Naive thymus-derived CD8-positive, alpha-beta T cell (primary cell): ENCODE results near the gene CPED1. TPM values are rescaled to one million over a fixed set of nuclear protein-coding genes. Genes with fewer than 3 reads are reported as not detected.
"Not testable (repeated sequence)": the region's sequence is repeated elsewhere in the genome, so short reads cannot be mapped to it uniquely, and the experiment has no call there.

Experiments
- ATAC-seq, 2 donors: fragments of 150-1000 bp; cut with Tn5 transposase in 1 of 2; sonication (Bioruptor Pico), chemical (Tn5 transposase) in 1 of 2; 1 replicate in 1 of 2; 2 replicates in 1 of 2; pipeline ENCODE4 v1.10.0; 2021; ENCODE audit warnings: mild to moderate bottlenecking in 2 of 2, moderate library complexity in 2 of 2
- POLR2A ChIA-PET: fragments of 350-600 bp; sonication (Branson Sonifier 250); formaldehyde crosslinking; loops from one replicate; lab custom pipeline; 2021; ENCODE audit warnings: antibody characterized with exemption; lab: Charles Lee
- DNase-seq, 10 donors: peaks; one replicate each; pipeline versions ENCODE4 v3.0.0 to v3.0.0-alpha.2; 2020 to 2022
- H3K27ac Mint-ChIP-seq, 10 donors: one replicate each; pipeline ENCODE4 v1.8.0; 2020 to 2022; ENCODE audit warnings: mild to moderate bottlenecking in 10 of 10, mixed read lengths in 10 of 10, moderate library complexity in 4 of 10, inconsistent platforms in 1 of 10
- H3K27me3 Mint-ChIP-seq, 5 donors: one replicate each; pipeline ENCODE4 v1.8.0; 2021 to 2022; ENCODE audit warnings: mixed read lengths in 5 of 5
- H3K36me3 Mint-ChIP-seq, 3 donors: one replicate each; pipeline ENCODE4 v1.8.0; 2020 to 2022; ENCODE audit warnings: mixed read lengths in 3 of 3, mild to moderate bottlenecking in 2 of 3, inconsistent platforms in 1 of 3
- H3K4me1 Mint-ChIP-seq, 4 donors: one replicate each; pipeline ENCODE4 v1.8.0; 2021 to 2022; ENCODE audit warnings: mixed read lengths in 4 of 4
- H3K4me3 Mint-ChIP-seq, 10 donors: one replicate each; pipeline ENCODE4 v1.8.0; 2020 to 2022; ENCODE audit warnings: mild to moderate bottlenecking in 10 of 10, mixed read lengths in 10 of 10, moderate library complexity in 6 of 10, inconsistent platforms in 1 of 10
- H3K9me3 Mint-ChIP-seq, 9 donors: one replicate each; pipeline ENCODE4 v1.8.0; 2020 to 2022; ENCODE audit warnings: mixed read lengths in 9 of 9, mild to moderate bottlenecking in 3 of 9, inconsistent platforms in 1 of 9, moderate library complexity in 1 of 9
- polyA plus RNA-seq, 3 donors: library from polyadenylated mRNA; unstranded; fragments of 300-500 nt; fragmentation: Illumina TruSeq; gene quantifications; one replicate each; pipeline ENCODE4 v1.2.3, GENCODE V29; 2021
- total RNA-seq, 8 experiments: library from RNA in 2 of 8; stranded (reverse) in 2 of 8; gene quantifications; one replicate each; pipeline ENCODE4 v1.2.3 and lab custom pipeline; 2021 to 2026

Gene CPED1
- total and polyA plus RNA-seq, 5 experiments from 2014 or later = not detected

DNA sequence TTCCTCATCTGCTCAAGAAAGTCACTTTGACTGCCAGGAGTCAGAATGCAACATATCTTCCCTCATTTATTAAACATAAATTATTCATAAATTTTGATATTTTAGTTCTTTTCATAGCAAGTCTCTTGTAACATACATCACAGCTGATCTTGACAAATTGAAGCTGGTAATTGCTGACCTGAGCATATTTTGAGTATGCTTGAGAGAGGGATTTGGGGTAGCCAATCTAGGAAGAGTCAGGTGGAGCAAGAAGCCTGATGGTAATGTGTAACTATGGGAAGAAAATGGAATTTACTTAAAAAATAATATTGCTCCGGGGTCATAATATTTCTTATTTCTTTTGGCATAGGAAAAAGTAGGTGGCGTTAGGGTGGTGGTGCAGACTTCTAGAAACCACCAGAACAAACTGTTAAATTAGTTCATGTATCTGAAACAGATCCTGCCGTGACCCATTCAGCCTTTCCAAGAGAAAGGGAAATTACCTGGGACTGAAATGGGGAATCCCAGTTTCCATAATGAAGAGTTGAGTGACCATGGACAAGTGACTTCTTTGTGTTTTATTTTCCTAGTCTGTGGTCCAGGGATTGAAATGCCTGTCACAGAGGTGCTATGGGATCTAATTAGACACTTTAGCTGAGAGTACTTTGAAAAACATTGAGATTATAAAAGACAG, 12.9 kb downstream of the CPED1 start:
- H3K27me3 Mint-ChIP-seq = peaks cover 5 to 27% (median 17%) of the 10 kb centered on the region in 5 donors
- no peak overlapping the region for H3K4me3 Mint-ChIP-seq
- H3K36me3 Mint-ChIP-seq = peaks cover 0 to 4% (median 0%) of the 10 kb centered on the region in 3 donors
- POLR2A ChIA-PET = no interaction called here
- no peaks in the 10 kb centered on the region for H3K9me3 Mint-ChIP-seq
- no peak for DNase-seq
- H3K27ac Mint-ChIP-seq = no peak overlapping the region
- ATAC-seq = no peak
- peaks cover 10 to 14% (median 11%) of the 10 kb centered on the region in 4 donors for H3K4me1 Mint-ChIP-seq

DNA sequence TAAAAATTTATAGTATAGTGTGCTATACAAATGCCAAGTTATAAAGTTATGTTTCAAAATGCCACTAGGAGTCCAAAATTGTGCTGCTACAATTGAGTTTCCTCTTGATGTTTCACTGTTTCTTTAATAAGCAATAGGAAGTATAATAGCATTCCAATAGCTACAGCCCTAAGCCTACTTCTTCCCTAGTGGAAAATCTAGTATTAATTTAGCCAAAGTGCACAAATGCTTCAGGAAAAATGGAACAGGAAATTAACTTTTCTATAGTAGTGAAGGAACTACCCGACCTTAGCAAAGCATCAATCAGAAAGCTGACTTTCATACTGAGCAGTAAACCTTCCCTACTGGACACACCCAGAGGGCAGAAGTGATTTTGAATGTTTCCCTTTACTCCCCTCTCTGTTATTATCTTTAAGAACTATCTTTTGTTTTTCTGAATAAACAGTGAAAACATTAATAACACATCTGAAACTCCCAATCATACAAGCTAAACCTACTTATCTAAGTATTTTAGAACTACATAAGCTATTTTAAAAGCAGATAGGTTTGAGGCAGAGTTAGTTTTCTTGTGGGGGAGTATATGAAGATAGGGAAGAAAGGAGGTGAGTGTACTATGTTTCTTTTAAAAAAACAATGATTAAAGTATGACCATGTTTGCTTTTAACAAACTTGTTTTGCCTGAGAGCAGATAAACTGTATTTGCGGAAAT, 13.7 kb downstream of the CPED1 start:
- DNase-seq (no peak), ATAC-seq (no peak)
- Mint-ChIP-seq H3K4me1 (peaks cover 4 to 5% (median 5%) of the 10 kb centered on the region in 4 donors), H3K27me3 (peaks cover 5 to 35% (median 21%) of the 10 kb centered on the region in 5 donors), H3K36me3 (peaks cover 0 to 4% (median 0%) of the 10 kb centered on the region in 3 donors), H3K4me3 (no peak overlapping the region), H3K9me3 (no peaks in the 10 kb centered on the region), H3K27ac (no peak overlapping the region)
- POLR2A ChIA-PET = no interaction called here

DNA sequence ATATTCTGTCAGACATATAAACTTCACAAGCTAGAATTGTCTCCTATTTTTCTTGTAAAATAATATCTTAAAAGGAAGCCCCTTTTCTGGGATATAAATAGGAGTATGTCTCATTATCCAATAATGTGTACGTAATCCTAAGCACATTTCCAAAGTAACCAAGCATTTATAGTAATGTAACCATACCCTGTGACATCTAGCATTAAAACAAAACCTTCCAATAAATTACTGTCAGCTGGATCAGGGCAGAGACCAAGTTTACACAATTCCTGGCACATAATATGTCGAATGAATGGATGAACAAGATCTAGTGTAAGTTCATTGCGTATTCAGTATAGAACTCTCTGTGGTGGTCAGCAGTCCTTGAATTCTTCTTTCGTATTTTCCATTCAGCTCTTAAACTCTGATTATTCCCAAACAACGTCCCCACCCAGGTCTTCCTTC, 14.3 kb downstream of the CPED1 start:
- H3K4me3 Mint-ChIP-seq = no peak overlapping the region
- DNase-seq (no peak), ATAC-seq (no peak)
- H3K9me3 Mint-ChIP-seq = no peaks in the 10 kb centered on the region
- POLR2A ChIA-PET = no interaction called here
- peaks cover 4 to 6% (median 5%) of the 10 kb centered on the region in 4 donors for H3K4me1 Mint-ChIP-seq
- H3K36me3 Mint-ChIP-seq = peaks cover 0 to 4% (median 0%) of the 10 kb centered on the region in 3 donors
- peaks cover 10 to 41% (median 24%) of the 10 kb centered on the region in 5 donors for H3K27me3 Mint-ChIP-seq
- no peak overlapping the region for H3K27ac Mint-ChIP-seq

DNA sequence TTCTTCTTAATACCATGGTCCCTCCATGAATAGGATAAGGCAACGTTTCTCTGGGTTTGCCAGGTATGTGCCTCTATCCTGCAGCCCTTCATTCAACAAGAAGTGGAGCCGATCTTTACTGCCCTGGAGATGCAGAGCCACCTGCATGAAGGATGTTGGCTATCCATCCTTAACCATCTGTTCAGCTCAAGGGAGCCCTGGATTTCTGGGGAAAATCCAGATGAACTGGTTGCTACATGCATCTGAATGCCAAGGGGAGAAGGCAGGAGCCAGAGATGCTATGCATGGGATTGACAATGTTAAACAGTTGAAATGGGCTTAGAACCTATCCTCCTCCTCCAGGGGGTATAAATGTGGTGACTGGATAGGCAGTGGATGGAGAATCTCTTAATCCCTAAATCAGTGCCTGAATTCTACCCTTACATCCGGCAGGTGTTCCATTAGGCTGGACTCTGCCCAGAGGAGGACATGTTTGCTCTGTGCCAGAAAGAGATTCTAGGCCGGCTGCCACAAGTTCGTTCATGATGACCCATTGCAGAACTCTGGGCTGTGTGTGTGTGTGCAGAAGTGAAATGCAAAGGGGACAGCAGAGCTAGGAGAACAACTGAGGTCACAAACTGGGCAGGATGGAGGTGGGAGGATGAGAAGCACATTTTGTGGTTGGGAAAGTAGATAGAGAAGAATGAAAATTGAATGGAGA, 15.6 kb downstream of the CPED1 start:
- no peaks in the 10 kb centered on the region for H3K9me3 Mint-ChIP-seq
- DNase-seq = no peak
- H3K27me3 Mint-ChIP-seq = peaks cover 17 to 55% (median 33%) of the 10 kb centered on the region in 5 donors
- no peak overlapping the region for H3K4me3 Mint-ChIP-seq
- POLR2A ChIA-PET = no interaction called here
- H3K27ac Mint-ChIP-seq = no peak overlapping the region
- H3K36me3 Mint-ChIP-seq = peaks cover 0 to 4% (median 0%) of the 10 kb centered on the region in 3 donors
- H3K4me1 Mint-ChIP-seq = peaks cover 4 to 6% (median 5%) of the 10 kb centered on the region in 4 donors
- no peak for ATAC-seq

DNA sequence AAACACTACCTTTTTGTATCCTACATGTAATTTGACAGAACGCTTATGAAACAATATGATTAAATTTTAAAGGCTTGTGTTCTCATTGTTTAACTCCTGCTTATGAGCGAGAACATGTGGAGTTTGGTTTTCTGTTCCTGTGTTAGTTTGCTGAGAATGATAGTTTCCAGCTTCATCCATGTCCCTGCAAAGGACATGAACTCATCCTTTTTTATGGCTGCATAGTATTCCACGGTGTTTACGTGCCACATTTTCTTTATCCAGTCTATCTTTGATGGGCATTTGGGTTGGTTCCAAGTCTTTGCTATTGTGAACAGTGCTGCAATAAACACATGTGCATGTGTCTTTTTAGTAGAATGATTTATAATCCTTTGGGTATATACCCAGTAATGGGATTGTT, 16.5 kb downstream of the CPED1 start:
- H3K4me3 Mint-ChIP-seq, H3K27ac Mint-ChIP-seq, ATAC-seq, DNase-seq, POLR2A ChIA-PET, H3K36me3 Mint-ChIP-seq, H3K9me3 Mint-ChIP-seq, H3K4me1 Mint-ChIP-seq: not testable (repeated sequence)
- peaks cover 17 to 58% (median 33%) of the 10 kb centered on the region in 5 donors for H3K27me3 Mint-ChIP-seq

DNA sequence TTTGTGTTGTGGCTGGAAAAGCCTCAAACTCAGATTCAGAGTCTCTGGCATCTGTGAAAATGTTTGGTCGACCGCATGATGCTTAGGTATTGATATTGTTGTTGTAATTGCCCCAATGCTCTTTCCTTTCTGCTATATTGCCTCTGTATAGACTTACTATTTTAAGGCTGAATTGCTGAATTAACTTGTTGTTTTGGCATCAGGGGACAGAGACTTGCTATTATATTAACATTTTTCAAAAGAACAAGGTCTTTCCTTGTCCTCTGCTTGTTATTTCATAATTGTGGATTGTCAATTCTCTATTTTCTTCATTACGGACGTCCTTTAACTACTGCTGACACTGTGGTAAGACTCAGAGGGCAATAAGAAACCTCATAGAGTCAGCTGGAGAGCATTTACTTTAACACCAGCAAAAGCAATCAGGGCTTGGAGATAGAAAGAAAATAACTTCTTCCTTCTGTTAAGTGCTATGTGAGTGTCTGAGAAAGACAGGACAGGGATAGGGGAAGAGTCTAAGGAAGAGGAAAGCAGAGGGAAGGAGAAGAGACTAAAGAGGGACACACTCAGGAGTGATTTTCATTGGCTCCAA, 17.6 kb downstream of the CPED1 start:
- H3K27me3 Mint-ChIP-seq = peaks cover 17 to 58% (median 33%) of the 10 kb centered on the region in 5 donors
- H3K36me3 Mint-ChIP-seq = peaks cover 0 to 4% (median 0%) of the 10 kb centered on the region in 3 donors
- no peaks in the 10 kb centered on the region for H3K9me3 Mint-ChIP-seq
- H3K27ac Mint-ChIP-seq = no peak overlapping the region
- no peak for ATAC-seq
- H3K4me3 Mint-ChIP-seq = no peak overlapping the region
- H3K4me1 Mint-ChIP-seq = peaks cover 0 to 2% (median under 1%) of the 10 kb centered on the region in 4 donors
- POLR2A ChIA-PET = no interaction called here
- no peak for DNase-seq

DNA sequence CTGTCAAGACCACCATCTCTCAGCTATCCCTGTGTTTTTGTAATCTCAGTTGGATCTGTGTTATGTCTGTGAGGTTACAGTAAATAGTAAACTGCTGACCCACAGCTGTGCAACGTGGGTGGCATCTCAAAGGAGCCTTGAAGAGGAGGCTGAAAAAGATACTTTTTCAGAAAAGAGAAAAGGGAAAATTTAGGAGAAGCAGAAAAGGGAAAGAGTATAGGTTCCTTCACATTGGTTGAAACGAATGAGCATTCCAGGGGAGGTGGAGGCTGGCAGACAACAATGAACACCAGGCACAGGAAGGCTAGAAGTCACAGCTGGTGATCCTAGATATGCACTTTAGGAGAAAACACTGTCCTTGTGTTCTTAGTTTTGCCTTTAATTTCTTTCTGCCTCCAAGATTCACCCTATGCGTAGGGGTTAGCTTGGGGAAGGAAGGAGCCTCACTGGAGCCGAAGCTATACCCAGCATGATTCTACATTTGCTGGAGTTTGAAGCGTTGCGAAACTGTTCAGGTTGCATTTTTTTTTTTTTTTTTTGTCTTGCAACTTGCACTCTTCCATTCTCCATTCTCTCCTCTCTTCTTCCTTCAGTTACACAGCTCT, 18.3 kb downstream of the CPED1 start:
- Mint-ChIP-seq H3K4me3 (no peak overlapping the region), H3K27ac (no peak overlapping the region), H3K27me3 (peaks cover 17 to 58% (median 33%) of the 10 kb centered on the region in 5 donors), H3K9me3 (no peaks in the 10 kb centered on the region), H3K4me1 (peaks cover 0 to 2% (median under 1%) of the 10 kb centered on the region in 4 donors), H3K36me3 (peaks cover 0 to 4% (median 0%) of the 10 kb centered on the region in 3 donors)
- POLR2A ChIA-PET = interaction anchor here (0.7 kb wide), 1 partner anchor 48 kb away, joined by 3 read pairs; no protein-coding TSS in a partner anchor
- DNase-seq = no peak
- ATAC-seq = no peak

DNA sequence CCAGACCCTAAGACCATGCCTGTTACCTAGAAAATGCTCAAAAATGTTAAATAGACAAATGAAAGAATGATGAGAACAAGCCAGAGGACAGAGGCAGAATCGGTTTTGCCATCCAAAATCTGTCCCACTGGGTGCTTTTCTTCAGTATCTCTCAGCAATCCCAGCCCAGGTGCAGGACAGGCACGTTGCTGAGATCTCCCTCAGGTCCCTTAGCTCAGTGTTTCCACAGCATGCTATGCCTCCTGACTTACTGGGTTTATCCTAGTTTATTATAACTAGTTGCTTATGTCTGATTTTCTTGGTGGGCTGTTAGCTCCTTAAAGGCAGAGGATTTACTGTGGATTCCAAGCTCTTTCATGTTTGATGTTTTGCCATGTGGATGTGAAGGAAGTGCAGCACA, 20.3 kb downstream of the CPED1 start:
- Mint-ChIP-seq H3K4me1 (peaks cover 0 to 2% (median under 1%) of the 10 kb centered on the region in 4 donors), H3K4me3 (no peak overlapping the region), H3K9me3 (no peaks in the 10 kb centered on the region), H3K36me3 (peaks cover 0 to 4% (median 0%) of the 10 kb centered on the region in 3 donors), H3K27ac (no peak overlapping the region), H3K27me3 (peaks cover 17 to 49% (median 29%) of the 10 kb centered on the region in 5 donors)
- ATAC-seq = no peak
- DNase-seq = no peak
- POLR2A ChIA-PET = no interaction called here

DNA sequence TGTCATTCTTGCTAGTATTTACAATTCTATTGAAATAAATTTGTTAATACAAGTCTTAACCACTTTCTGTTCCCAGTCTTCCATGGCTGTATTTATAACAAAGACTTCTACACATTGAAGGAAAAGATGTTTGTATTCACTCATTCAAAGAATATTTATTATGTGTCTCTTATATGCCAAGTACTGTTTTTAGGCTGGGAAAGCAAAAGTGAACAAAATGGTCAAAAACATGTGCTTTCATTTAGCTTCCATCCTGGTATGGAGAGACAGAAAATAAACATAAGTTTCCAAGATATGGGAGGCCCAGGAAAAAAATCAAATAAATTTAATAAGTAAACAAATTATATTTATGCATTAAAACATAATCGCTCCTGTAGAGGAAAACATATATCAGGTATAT, 22.9 kb downstream of the CPED1 start:
- no peaks in the 10 kb centered on the region for H3K9me3 Mint-ChIP-seq
- no peak for ATAC-seq
- H3K36me3 Mint-ChIP-seq = no peaks in the 10 kb centered on the region

DNA sequence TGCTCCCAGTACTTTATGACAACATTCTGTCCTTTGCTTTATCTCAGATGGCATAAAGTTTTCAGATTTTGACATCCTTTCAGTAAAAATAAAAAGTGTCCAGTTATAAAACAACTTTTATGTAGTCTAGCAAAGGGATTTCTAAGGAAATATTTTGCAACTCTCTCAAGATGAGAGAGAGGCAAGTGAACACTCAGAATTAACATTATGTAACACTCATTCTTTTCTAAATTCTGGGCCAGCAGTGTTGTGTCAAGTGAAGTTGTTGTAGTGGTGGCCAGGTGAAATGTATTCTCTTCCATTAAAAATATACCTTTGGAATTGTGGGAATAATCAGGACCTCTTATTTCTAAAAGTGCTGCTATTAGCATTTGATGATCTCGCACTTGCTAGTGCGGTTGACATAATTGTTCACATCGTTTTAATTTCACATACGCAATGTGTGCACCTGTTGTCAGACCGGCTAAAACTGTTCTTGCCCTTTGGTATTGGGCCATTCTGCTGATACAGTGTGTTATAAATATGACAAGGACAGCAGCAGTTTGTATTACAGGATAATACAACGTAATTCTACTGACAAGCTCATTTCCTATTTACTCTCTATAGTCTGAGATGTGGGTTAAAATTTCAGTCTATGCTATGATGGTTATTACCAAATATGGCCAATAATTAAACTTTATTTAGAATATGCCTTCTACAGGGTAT, 23.8 kb downstream of the CPED1 start:
- no peaks in the 10 kb centered on the region for H3K9me3 Mint-ChIP-seq
- DNase-seq (no peak), ATAC-seq (no peak)
- H3K36me3 Mint-ChIP-seq = no peaks in the 10 kb centered on the region
- POLR2A ChIA-PET = no interaction called here
- no peak overlapping the region for H3K4me3 Mint-ChIP-seq
- peaks cover 8 to 21% (median 12%) of the 10 kb centered on the region in 5 donors for H3K27me3 Mint-ChIP-seq
- H3K27ac Mint-ChIP-seq = no peak overlapping the region
- H3K4me1 Mint-ChIP-seq = peaks cover 0 to 2% (median 0%) of the 10 kb centered on the region in 4 donors

More for the DNA sequence above, 22.9 kb downstream of the CPED1 start:
- H3K27ac Mint-ChIP-seq = no peak overlapping the region
- no peak overlapping the region for H3K4me3 Mint-ChIP-seq
- POLR2A ChIA-PET = no interaction called here
- H3K27me3 Mint-ChIP-seq = peaks cover 10 to 30% (median 16%) of the 10 kb centered on the region in 5 donors
- DNase-seq = no peak
- peaks cover 0 to 2% (median 0%) of the 10 kb centered on the region in 4 donors for H3K4me1 Mint-ChIP-seq

DNA sequence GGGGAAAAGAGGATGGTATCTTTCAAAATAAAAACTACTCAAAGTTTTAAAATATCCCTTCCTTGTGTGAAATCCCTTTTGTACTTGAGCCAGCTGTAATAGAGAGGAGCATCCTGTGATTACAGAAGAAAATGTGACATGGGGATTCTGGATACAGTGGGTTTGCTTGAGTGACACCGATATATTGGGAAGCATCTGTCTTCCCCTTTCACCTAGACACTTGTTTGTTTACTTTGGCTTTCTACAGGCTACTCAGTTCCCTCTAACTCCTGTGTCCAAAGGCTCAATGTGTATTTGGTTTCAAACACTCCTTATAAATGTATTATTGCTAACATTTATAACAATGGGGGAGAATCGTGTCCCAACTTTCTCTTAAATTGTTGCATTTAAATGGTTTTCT, 24.4 kb downstream of the CPED1 start:
- no peak for ATAC-seq
- H3K27me3 Mint-ChIP-seq = peaks cover 5 to 15% (median 8%) of the 10 kb centered on the region in 5 donors
- no peaks in the 10 kb centered on the region for H3K4me1 Mint-ChIP-seq
- POLR2A ChIA-PET = no interaction called here
- H3K9me3 Mint-ChIP-seq = no peaks in the 10 kb centered on the region
- DNase-seq = no peak
- no peak overlapping the region for H3K27ac Mint-ChIP-seq
- H3K36me3 Mint-ChIP-seq = no peaks in the 10 kb centered on the region
- no peak overlapping the region for H3K4me3 Mint-ChIP-seq

DNA sequence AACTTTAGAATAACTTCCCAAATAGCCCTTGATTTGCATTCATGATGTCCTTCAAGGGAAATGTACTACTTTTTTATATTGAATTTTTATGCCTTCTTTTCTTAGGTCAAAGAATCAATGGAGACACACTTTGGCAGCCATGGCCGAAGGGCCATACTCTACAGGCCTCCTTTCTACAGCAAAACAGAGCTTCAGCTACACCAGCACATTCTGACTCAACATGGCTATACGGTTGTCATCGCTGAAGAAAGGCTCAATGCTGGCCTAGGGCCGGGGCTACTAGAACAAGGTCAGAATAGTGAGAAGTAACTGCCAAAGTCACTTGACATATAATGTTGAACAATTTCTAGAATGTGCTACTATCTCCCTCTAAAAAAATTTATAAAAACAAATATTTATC, 27.0 kb downstream of the CPED1 start:
- Mint-ChIP-seq H3K4me1 (no peaks in the 10 kb centered on the region), H3K4me3 (no peak overlapping the region), H3K9me3 (no peaks in the 10 kb centered on the region), H3K27ac (no peak overlapping the region), H3K36me3 (no peaks in the 10 kb centered on the region), H3K27me3 (peaks cover 0 to 5% (median 0%) of the 10 kb centered on the region in 5 donors)
- POLR2A ChIA-PET = no interaction called here
- DNase-seq = no peak
- ATAC-seq = no peak
